Nephron (organoid): Measurements from ENCODE around the gene ADCY6.

Experiments
- H3K27ac Mint-ChIP-seq, 3 experiments: 2 replicates each; pipeline ENCODE4 v1.8.0; 2020; ENCODE audit warnings: mixed read lengths in 3 of 3, mild to moderate bottlenecking in 2 of 3, moderate library complexity in 1 of 3
- H3K27me3 Mint-ChIP-seq: 2 replicates; pipeline ENCODE4 v1.8.0; 2021; ENCODE audit warnings: low read depth, mild to moderate bottlenecking, moderate library complexity, mixed read lengths
- H3K36me3 Mint-ChIP-seq: 2 replicates; pipeline ENCODE4 v1.8.0; 2020; ENCODE audit warnings: low read depth, mixed read lengths
- H3K4me1 Mint-ChIP-seq: 2 replicates; pipeline ENCODE4 v1.8.0; 2020; ENCODE audit warnings: mixed read lengths
- H3K4me3 Mint-ChIP-seq, 3 experiments: 2 replicates each; pipeline ENCODE4 v1.8.0; 2020; ENCODE audit warnings: mild to moderate bottlenecking in 3 of 3, mixed read lengths in 3 of 3, moderate library complexity in 2 of 3
- H3K9me3 Mint-ChIP-seq: 2 replicates; pipeline ENCODE4 v1.8.0; 2020; ENCODE audit warnings: mixed read lengths
- TF ChIP-seq, protein P1 (sequence below), 3 experiments: fragments of 200-600 bp; sonication (generic); IDR thresholded peaks; one replicate each; pipeline ENCODE4 v1.5.0; 2021; ENCODE audit warnings: antibody characterized with exemption in 3 of 3; ENCODE audit not compliant: unreplicated experiment in 3 of 3

ADCY6 gene

GRCh38 chr12:48817873-48818830 lies 29.3 kb upstream of the ADCY6 start, which contains the start of gene CACNB3:
CACNB3 (plus strand) TSS chr12:48818496; CDS start chr12:48818930, 434 bp downstream.
- no peaks in the 10 kb centered on the region for H3K9me3 Mint-ChIP-seq
- H3K27me3 Mint-ChIP-seq: peaks cover 6% of the 10 kb centered on the region
- peaks cover 60% of the 10 kb centered on the region for H3K4me1 Mint-ChIP-seq
- H3K27ac Mint-ChIP-seq: peak within 1 kb of the TSS; percentile 78 to 85 (median 85)
- peak within 1 kb of the TSS; percentile 91 for H3K4me3 Mint-ChIP-seq
- peaks cover 4% of the 10 kb centered on the region for H3K36me3 Mint-ChIP-seq
- TF ChIP-seq, protein P1, sequence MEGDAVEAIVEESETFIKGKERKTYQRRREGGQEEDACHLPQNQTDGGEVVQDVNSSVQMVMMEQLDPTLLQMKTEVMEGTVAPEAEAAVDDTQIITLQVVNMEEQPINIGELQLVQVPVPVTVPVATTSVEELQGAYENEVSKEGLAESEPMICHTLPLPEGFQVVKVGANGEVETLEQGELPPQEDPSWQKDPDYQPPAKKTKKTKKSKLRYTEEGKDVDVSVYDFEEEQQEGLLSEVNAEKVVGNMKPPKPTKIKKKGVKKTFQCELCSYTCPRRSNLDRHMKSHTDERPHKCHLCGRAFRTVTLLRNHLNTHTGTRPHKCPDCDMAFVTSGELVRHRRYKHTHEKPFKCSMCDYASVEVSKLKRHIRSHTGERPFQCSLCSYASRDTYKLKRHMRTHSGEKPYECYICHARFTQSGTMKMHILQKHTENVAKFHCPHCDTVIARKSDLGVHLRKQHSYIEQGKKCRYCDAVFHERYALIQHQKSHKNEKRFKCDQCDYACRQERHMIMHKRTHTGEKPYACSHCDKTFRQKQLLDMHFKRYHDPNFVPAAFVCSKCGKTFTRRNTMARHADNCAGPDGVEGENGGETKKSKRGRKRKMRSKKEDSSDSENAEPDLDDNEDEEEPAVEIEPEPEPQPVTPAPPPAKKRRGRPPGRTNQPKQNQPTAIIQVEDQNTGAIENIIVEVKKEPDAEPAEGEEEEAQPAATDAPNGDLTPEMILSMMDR (IDR thresholded peaks at IDR 0.05; ENCODE audit: unreplicated experiment in 3 of 3): no peak

DNA sequence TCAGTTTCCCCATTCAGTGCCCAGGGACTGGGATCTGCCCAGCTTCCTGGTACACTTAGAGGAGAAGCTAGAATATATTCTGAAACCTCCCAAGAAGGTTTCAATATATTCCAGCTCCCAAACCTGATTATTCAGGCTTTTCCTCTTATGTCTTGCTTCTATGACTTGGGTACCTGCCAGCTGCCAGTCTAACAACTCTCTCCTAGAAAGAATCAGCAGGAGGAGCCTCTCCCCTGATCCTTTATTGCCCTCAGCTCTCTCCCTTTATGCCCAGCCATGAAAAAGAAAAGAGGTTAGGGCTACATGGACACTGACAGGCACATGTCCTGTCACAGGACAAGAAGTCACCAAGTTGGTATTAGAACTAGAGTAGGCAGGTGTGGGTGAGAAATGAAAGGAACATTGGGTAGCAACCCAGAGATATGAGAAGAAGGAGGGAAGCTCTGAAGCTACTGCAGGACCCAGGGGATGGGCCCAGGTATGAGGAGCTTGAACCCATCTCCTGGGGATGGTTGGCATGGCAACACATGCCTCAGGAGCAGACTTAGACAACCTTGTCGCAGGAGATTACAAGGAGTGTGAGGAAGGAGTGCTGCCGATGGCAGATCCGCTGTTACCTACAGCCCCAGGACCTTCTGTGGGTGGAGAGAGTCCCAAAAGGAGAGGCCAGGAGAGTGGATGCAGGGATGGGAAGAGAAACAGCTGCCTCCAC lies 27.4 kb upstream of the ADCY6 start:
- no peaks in the 10 kb centered on the region for H3K9me3 Mint-ChIP-seq
- peak overlapping the region; percentile 66 to 97 (median 85) for H3K27ac Mint-ChIP-seq
- H3K4me3 Mint-ChIP-seq: peak overlapping the region; percentile 90 to 91 (median 91)
- peaks cover 63% of the 10 kb centered on the region for H3K4me1 Mint-ChIP-seq
- H3K36me3 Mint-ChIP-seq: peaks cover 4% of the 10 kb centered on the region
- TF ChIP-seq, protein P1 (IDR thresholded peaks at IDR 0.05; ENCODE audit: unreplicated experiment in 3 of 3): no peak
- H3K27me3 Mint-ChIP-seq: peaks cover 6% of the 10 kb centered on the region

- TF ChIP-seq, protein P1 (IDR thresholded peaks at IDR 0.05; ENCODE audit: unreplicated experiment in 3 of 3): no peak
- H3K4me1 Mint-ChIP-seq: peaks cover 70% of the 10 kb centered on the region
- peaks cover 6% of the 10 kb centered on the region for H3K27me3 Mint-ChIP-seq
- peak overlapping the region; percentile 90 to 91 (median 91) for H3K4me3 Mint-ChIP-seq
- H3K27ac Mint-ChIP-seq: peak overlapping the region; percentile 85 to 97 (median 92)
- H3K9me3 Mint-ChIP-seq: no peaks in the 10 kb centered on the region
- H3K36me3 Mint-ChIP-seq: peaks cover 4% of the 10 kb centered on the region
Measured at GRCh38 chr12:48815126-48816110, 26.5 kb upstream of the ADCY6 start.

DNA sequence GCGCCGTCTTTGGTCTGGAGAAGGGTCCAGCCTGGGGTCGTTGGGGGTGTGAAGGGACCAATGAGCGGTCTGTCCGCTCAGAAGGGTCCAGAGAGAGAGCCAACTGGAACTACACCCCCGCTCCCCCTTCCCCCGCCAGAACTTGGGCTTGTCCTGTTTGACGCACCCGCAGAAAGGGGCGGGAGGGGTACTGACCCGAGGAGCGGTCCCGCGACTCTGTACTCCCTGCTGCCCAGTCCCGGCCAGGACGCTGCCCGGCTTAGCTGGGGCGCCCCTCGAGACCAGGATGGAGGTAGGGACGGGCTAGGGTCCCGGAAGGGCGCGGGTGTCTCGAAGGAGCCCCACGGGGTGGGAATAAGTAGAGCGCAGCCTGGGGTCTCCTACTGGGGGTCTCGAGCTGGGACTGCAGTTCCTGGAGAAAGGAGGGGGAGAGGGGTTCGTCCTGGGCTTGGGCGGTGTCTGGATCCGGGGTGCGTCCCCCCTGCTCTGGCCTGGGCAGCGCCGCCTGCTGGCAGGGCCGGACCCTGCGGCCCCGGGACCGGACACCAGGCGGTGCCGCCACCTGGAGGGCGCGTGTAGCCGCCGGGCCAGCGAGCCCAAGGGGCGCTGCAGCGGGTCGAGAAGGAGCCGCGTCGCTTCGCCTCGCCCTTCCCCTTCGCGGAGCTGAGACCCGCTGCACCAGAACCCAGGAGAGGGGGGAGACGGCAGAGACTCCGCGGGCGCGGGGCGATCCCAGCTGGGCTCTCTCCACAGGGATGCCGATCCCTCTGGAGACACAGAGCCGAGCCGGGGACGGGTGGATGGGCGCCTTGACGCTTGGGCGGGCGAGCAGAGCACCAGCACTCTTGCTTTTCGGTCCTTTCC lies 25.6 kb upstream of the ADCY6 start:
- H3K36me3 Mint-ChIP-seq: peaks cover 4% of the 10 kb centered on the region
- H3K4me3 Mint-ChIP-seq: peak overlapping the region; percentile 90 to 91 (median 91)
- no peaks in the 10 kb centered on the region for H3K9me3 Mint-ChIP-seq
- H3K27me3 Mint-ChIP-seq: peaks cover 6% of the 10 kb centered on the region
- H3K4me1 Mint-ChIP-seq: peaks cover 66% of the 10 kb centered on the region
- TF ChIP-seq, protein P1 (IDR thresholded peaks at IDR 0.05; ENCODE audit: unreplicated experiment in 3 of 3): peak; percentile 97 to 99 (median 97)
- H3K27ac Mint-ChIP-seq: peak overlapping the region; percentile 87 to 97 (median 93)
